Activated CD8-positive, alpha-beta T cell treated with anti-CD3 and anti-CD28 coated beads for 36 hours (primary cell): Measurements from ENCODE around the gene PSPH. TPM values are rescaled to one million over a fixed set of nuclear protein-coding genes. Genes with fewer than 3 reads are reported as not detected.
A peak's percentile ranks its signal among the peaks of the same experiment; 100 is the strongest.

Source experiments
- ATAC-seq: fragments of 200-7000 bp; cut with Tn5 transposase; one replicate; pipeline ENCODE4 v1.10.0; 2021; ENCODE audit warnings: mild to moderate bottlenecking, moderate library complexity
- CTCF ChIA-PET: fragments of 350-600 bp; sonication (Branson Sonifier 250); formaldehyde crosslinking; loops from one replicate; lab custom pipeline; 2021; ENCODE audit warnings: antibody characterized with exemption; lab: Charles Lee
- POLR2A ChIA-PET: fragments of 350-600 bp; sonication (Branson Sonifier 250); formaldehyde crosslinking; loops from one replicate; lab custom pipeline; 2021; ENCODE audit warnings: antibody characterized with exemption; lab: Charles Lee
- DNase-seq: peaks from one replicate; pipeline ENCODE4 v3.0.0-alpha.2; 2020
- H3K27ac Mint-ChIP-seq: one replicate; pipeline ENCODE4 v1.8.0; 2021; ENCODE audit warnings: mild to moderate bottlenecking, mixed read lengths
- H3K27me3 Mint-ChIP-seq: one replicate; pipeline ENCODE4 v1.8.0; 2021; ENCODE audit warnings: mixed read lengths
- H3K36me3 Mint-ChIP-seq: one replicate; pipeline ENCODE4 v1.8.0; 2021; ENCODE audit warnings: low read depth, mixed read lengths
- H3K4me1 Mint-ChIP-seq: one replicate; pipeline ENCODE4 v1.8.0; 2021; ENCODE audit warnings: low read depth, mixed read lengths
- H3K4me3 Mint-ChIP-seq: one replicate; pipeline ENCODE4 v1.8.0; 2021; ENCODE audit warnings: mild to moderate bottlenecking, moderate library complexity, mixed read lengths
- H3K9me3 Mint-ChIP-seq: one replicate; pipeline ENCODE4 v1.8.0; 2021; ENCODE audit warnings: mixed read lengths
- CTCF ChIP-seq: fragments of 200-600 bp; IDR thresholded peaks from one replicate; pipeline ENCODE4 v1.8.0; 2022; ENCODE audit warnings: antibody characterized with exemption, mild to moderate bottlenecking
- intact Hi-C: fragments of 100-400 bp; cut with micrococcal nuclease; formaldehyde crosslinking; loops from one replicate; pipeline ENCODE4 v1.10.0; 2022
- total RNA-seq, 2 experiments: library from RNA; stranded (reverse); gene quantifications; one replicate each; pipeline ENCODE4 v1.2.3, GENCODE V29; 2021

PSPH gene
- total RNA-seq, 2 experiments from 2014 or later = 31.2 to 33.8 TPM

- CTCF ChIA-PET = interaction anchor here (0.6 to 1.7 kb wide), 4 partner anchors 13 to 343 kb away, joined by 3 to 6 read pairs (median 4); partner anchors contain the start of gene MRPS17
- intact Hi-C loops = no loop called here
Observed at GRCh38 chr7:55965100-55965470, 86.2 kb downstream of the PSPH start.

GRCh38 chr7:55964261-55965099 is 86.8 kb downstream of the PSPH start, which contains the start of gene NIPSNAP2:
TSS of gene NIPSNAP2 (plus strand) at chr7:55964585. CDS start at chr7:55964610, 25 bp downstream.
- H3K9me3 Mint-ChIP-seq = no peaks in the 10 kb centered on the region
- peaks cover 34% of the 10 kb centered on the region for H3K4me1 Mint-ChIP-seq
- peak; percentile 94 for ATAC-seq
- H3K36me3 Mint-ChIP-seq = peaks cover 25% of the 10 kb centered on the region
- intact Hi-C loops = loop anchor here (5.0 kb wide), 1 partner anchor 322 kb away; no protein-coding TSS in a partner anchor
- ChIA-PET CTCF (interaction anchor here (0.5 to 1.7 kb wide), 16 partner anchors 10 to 491 kb away, joined by 3 to 12 read pairs (median 4); partner anchors contain the start of gene MRPS17), POLR2A (interaction anchor here (0.6 to 0.9 kb wide), 3 partner anchors 16 to 1898 kb away, joined by 3 to 4 read pairs (median 3); no protein-coding TSS in a partner anchor)
- no peaks in the 10 kb centered on the region for H3K27me3 Mint-ChIP-seq
- DNase-seq = peak; percentile 53
- TF ChIP-seq CTCF = peak; percentile 22
- peak within 1 kb of the TSS; percentile 88 for H3K27ac Mint-ChIP-seq
- peak within 1 kb of the TSS; percentile 85 for H3K4me3 Mint-ChIP-seq

More at GRCh38 chr7:55965100-55965470, 86.2 kb downstream of the PSPH start:
- Mint-ChIP-seq H3K27ac (peak overlapping the region; percentile 88), H3K27me3 (no peaks in the 10 kb centered on the region), H3K4me3 (peak overlapping the region; percentile 85), H3K9me3 (no peaks in the 10 kb centered on the region), H3K36me3 (peaks cover 23% of the 10 kb centered on the region), H3K4me1 (peaks cover 36% of the 10 kb centered on the region)
- ATAC-seq (no peak), DNase-seq (no peak)
- TF ChIP-seq CTCF = no peak
- POLR2A ChIA-PET = interaction anchor here (1.3 kb wide), 1 partner anchor 8 kb away, joined by 3 read pairs; no protein-coding TSS in a partner anchor

GRCh38 chr7:55963584-55964168 is 87.6 kb downstream of the PSPH start:
- H3K4me3 Mint-ChIP-seq = peak overlapping the region; percentile 69

GRCh38 chr7:55962014-55962413 is 89.2 kb downstream of the PSPH start:
- ATAC-seq (no peak), DNase-seq (no peak)
- Mint-ChIP-seq H3K36me3 (peaks cover 22% of the 10 kb centered on the region), H3K27ac (no peak overlapping the region), H3K4me1 (peaks cover 22% of the 10 kb centered on the region), H3K27me3 (no peaks in the 10 kb centered on the region), H3K9me3 (no peaks in the 10 kb centered on the region), H3K4me3 (no peak overlapping the region)
- ChIA-PET POLR2A (interaction anchor here (0.7 kb wide), 1 partner anchor 376 kb away, joined by 3 read pairs; no protein-coding TSS in a partner anchor), CTCF (interaction anchor here (1.2 kb wide), 1 partner anchor 320 kb away, joined by 6 read pairs; no protein-coding TSS in a partner anchor)
- intact Hi-C loops = loop anchor here (5.0 kb wide), 1 partner anchor 320 kb away; no protein-coding TSS in a partner anchor
- no peak for TF ChIP-seq CTCF

More at GRCh38 chr7:55963584-55964168, 87.6 kb downstream of the PSPH start:
- Mint-ChIP-seq H3K27ac (peak overlapping the region; percentile 76), H3K36me3 (peaks cover 20% of the 10 kb centered on the region), H3K4me1 (peaks cover 28% of the 10 kb centered on the region), H3K9me3 (no peaks in the 10 kb centered on the region), H3K27me3 (no peaks in the 10 kb centered on the region)
- ChIA-PET CTCF (interaction anchor here (0.5 to 1.7 kb wide), 14 partner anchors 9 to 490 kb away, joined by 3 to 12 read pairs (median 4); partner anchors contain the start of gene MRPS17), POLR2A (interaction anchor here (0.6 to 0.9 kb wide), 3 partner anchors 17 to 1897 kb away, joined by 3 to 4 read pairs (median 3); no protein-coding TSS in a partner anchor)
- DNase-seq (no peak), ATAC-seq (no peak)
- intact Hi-C loops = loop anchor here (5.0 kb wide), 1 partner anchor 321 kb away; no protein-coding TSS in a partner anchor
- TF ChIP-seq CTCF = no peak

Other genes with a start within 250 kb of the PSPH start
- gene SEPTIN14, start 188.7 kb downstream of the PSPH start, total RNA-seq = not detected
- 1 to 10 TPM; 2.2 to 2.8 TPM for gene ZNF713, start 164.0 kb downstream of the PSPH start, total RNA-seq
- 10 to 100 TPM; 28.2 to 29.1 TPM for gene MRPS17, start 99.6 kb downstream of the PSPH start, total RNA-seq
- gene NIPSNAP2, start 86.9 kb downstream of the PSPH start, total RNA-seq = 10 to 100 TPM; 54.2 to 56.7 TPM
- 100 to 1,000 TPM; 231 to 239 TPM for gene CCT6A, start 321 bp upstream of the PSPH start, total RNA-seq
- gene SUMF2, start 12.8 kb upstream of the PSPH start, total RNA-seq = 100 to 1,000 TPM; 140 to 141 TPM
- gene PHKG1, start 41.5 kb upstream of the PSPH start, total RNA-seq = 1 to 10 TPM; 2.9 to 3.0 TPM
- gene CHCHD2, start 55.0 kb upstream of the PSPH start, total RNA-seq = 100 to 1,000 TPM; 726 to 748 TPM
- not detected for gene NUPR2, start 65.0 kb upstream of the PSPH start, total RNA-seq